A549 (cell line): Measurements from ENCODE around the gene STARD9.

Source experiments
- CBX2 ChIP-seq: fragments of 200-600 bp; sonication (generic); IDR thresholded peaks from 2 replicates; pipeline ENCODE4 v1.6.1; 2016; ENCODE audit warnings: low read depth, mild to moderate bottlenecking, borderline replicate concordance
- ESRRA ChIP-seq: fragments of 150-350 bp; IDR thresholded peaks from 2 replicates; pipeline ENCODE4 v1.6.1; 2014; ENCODE audit warnings: mild to moderate bottlenecking, low read length, borderline replicate concordance
- HDAC2 ChIP-seq: fragments of 200-600 bp; sonication (generic); IDR thresholded peaks from 2 replicates; pipeline ENCODE4 v1.6.1; 2016
- HMGXB4 ChIP-seq: fragments of 250-450 bp; sonication (Bioruptor Pico); IDR thresholded peaks from 2 replicates; pipeline ENCODE4 v1.5.0; 2021; ENCODE audit warnings: mild to moderate bottlenecking, moderate library complexity, borderline replicate concordance
- MAFK ChIP-seq: fragments of 450-650 bp; IDR thresholded peaks from 2 replicates; pipeline ENCODE4 v1.6.1; 2014; ENCODE audit not compliant: partially characterized antibody
- POLR2A ChIP-seq: IDR thresholded peaks from 2 replicates; pipeline ENCODE4 v1.6.1; 2012; ENCODE audit warnings: mild to moderate bottlenecking, low read length
- RARB ChIP-seq: fragments of 250-450 bp; sonication (Bioruptor Pico); IDR thresholded peaks from 2 replicates; pipeline ENCODE4 v1.8.0; 2021; ENCODE audit warnings: mild to moderate bottlenecking, moderate library complexity
- RCOR1 ChIP-seq: fragments of 150-350 bp; IDR thresholded peaks from 2 replicates; pipeline ENCODE4 v1.6.1; 2014; ENCODE audit warnings: antibody characterized with exemption, low read length, low read depth
- RFX5 ChIP-seq: fragments of 450-650 bp; IDR thresholded peaks from 2 replicates; pipeline ENCODE4 v1.7.1; 2014; ENCODE audit warnings: antibody characterized with exemption, mild to moderate bottlenecking, moderate library complexity
- ZFP36 ChIP-seq: fragments of 450-650 bp; IDR thresholded peaks from 2 replicates; pipeline ENCODE4 v1.6.1; 2014; ENCODE audit warnings: borderline replicate concordance; ENCODE audit not compliant: partially characterized antibody
- TF ChIP-seq, protein P1 (sequence below): fragments of 150-350 bp; IDR thresholded peaks from 2 replicates; pipeline ENCODE4 v1.6.1; 2014; ENCODE audit warnings: low read depth, mild to moderate bottlenecking, low read length
- TF ChIP-seq, protein P2 (sequence below): fragments of >200 bp; sonication (Bioruptor Twin); formaldehyde crosslinking; IDR thresholded peaks from 3 replicates; pipeline ENCODE4 v1.5.1; 2016
- TF ChIP-seq, protein P3 (sequence below): fragments of >200 bp; sonication (Bioruptor Twin); formaldehyde crosslinking; IDR thresholded peaks from 2 replicates; pipeline ENCODE4 v1.6.1; 2016
- TF ChIP-seq, protein P4 (sequence below): fragments of 450-650 bp; IDR thresholded peaks from 2 replicates; pipeline ENCODE4 v1.6.1; 2014; ENCODE audit warnings: antibody characterized with exemption

GRCh38 chr15:42608752-42609488, 33.5 kb downstream of the STARD9 start:
- TF ChIP-seq POLR2A (no peak), CBX2 (no peak), ESRRA (no peak), MAFK (no peak), HMGXB4 (CRISPR knock-in tag) (no peak), ZFP36 (no peak), RARB (CRISPR knock-in tag) (no peak), HDAC2 (no peak), RFX5 (no peak), RCOR1 (no peak)
- TF ChIP-seq, protein P1, sequence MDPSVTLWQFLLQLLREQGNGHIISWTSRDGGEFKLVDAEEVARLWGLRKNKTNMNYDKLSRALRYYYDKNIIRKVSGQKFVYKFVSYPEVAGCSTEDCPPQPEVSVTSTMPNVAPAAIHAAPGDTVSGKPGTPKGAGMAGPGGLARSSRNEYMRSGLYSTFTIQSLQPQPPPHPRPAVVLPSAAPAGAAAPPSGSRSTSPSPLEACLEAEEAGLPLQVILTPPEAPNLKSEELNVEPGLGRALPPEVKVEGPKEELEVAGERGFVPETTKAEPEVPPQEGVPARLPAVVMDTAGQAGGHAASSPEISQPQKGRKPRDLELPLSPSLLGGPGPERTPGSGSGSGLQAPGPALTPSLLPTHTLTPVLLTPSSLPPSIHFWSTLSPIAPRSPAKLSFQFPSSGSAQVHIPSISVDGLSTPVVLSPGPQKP, result no peak
- TF ChIP-seq, protein P2, sequence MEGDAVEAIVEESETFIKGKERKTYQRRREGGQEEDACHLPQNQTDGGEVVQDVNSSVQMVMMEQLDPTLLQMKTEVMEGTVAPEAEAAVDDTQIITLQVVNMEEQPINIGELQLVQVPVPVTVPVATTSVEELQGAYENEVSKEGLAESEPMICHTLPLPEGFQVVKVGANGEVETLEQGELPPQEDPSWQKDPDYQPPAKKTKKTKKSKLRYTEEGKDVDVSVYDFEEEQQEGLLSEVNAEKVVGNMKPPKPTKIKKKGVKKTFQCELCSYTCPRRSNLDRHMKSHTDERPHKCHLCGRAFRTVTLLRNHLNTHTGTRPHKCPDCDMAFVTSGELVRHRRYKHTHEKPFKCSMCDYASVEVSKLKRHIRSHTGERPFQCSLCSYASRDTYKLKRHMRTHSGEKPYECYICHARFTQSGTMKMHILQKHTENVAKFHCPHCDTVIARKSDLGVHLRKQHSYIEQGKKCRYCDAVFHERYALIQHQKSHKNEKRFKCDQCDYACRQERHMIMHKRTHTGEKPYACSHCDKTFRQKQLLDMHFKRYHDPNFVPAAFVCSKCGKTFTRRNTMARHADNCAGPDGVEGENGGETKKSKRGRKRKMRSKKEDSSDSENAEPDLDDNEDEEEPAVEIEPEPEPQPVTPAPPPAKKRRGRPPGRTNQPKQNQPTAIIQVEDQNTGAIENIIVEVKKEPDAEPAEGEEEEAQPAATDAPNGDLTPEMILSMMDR, result no peak
- TF ChIP-seq, protein P3, sequence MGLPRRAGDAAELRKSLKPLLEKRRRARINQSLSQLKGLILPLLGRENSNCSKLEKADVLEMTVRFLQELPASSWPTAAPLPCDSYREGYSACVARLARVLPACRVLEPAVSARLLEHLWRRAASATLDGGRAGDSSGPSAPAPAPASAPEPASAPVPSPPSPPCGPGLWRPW, result no peak
- TF ChIP-seq, protein P4, sequence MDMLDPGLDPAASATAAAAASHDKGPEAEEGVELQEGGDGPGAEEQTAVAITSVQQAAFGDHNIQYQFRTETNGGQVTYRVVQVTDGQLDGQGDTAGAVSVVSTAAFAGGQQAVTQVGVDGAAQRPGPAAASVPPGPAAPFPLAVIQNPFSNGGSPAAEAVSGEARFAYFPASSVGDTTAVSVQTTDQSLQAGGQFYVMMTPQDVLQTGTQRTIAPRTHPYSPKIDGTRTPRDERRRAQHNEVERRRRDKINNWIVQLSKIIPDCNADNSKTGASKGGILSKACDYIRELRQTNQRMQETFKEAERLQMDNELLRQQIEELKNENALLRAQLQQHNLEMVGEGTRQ, result no peak
